ENCODE data around the gene FREY1.

The FREY1 gene

GRCh38 chr11:45927684-45928413, 20.8 kb upstream of the FREY1 start:
- no peak for DNase-seq

DNA sequence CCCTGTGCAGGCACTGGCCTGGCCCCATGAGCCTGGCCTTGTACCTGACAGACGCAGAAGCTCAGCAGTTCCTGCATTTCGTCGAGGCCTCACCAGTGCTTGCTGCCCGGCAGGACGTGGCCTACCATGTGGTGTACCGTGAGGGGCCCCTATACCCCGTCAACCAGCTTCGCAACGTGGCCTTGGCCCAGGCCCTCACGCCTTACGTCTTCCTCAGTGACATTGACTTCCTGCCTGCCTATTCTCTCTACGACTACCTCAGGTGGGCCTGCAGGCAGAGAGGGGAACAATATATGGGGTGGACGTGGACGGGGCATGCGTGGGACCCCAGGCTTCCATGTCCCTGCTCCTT, 20.2 kb upstream of the FREY1 start:
- no peak for DNase-seq

DNA sequence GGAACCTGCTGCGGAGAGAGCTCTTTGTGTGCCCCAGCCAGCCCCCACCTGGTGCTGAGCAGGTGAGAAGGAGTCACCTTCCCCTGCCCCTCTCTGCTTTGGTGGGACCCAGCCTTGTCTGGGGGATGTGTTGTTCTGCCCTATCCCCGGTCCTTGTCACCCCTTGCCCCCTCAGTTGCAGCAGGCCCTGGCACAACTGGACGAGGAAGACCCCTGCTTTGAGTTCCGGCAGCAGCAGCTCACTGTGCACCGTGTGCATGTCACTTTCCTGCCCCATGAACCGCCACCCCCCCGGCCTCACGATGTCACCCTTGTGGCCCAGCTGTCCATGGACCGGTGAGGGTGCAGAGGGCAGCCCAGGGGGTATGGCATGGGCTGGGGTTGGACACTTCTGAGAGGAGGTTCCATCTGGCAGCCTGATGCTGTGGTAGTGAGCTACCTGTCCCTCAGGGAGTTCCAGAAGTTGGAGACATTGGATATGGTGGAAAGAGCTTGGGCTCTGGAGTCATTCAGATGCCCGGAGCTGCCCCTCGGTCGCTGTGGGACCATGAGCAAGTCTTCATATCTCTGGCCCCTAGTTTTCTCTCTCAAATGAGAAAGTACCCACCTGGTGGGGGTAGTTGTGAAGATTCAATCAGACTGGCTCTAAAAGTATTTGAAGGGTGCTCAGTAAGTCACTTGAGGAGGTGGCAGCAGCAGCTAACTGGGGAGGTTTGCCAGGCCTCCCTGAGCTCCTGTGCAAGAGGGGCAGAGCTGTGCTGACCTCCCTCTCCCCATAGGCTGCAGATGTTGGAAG, 19.7 kb upstream of the FREY1 start:
- no peak for DNase-seq

DNA sequence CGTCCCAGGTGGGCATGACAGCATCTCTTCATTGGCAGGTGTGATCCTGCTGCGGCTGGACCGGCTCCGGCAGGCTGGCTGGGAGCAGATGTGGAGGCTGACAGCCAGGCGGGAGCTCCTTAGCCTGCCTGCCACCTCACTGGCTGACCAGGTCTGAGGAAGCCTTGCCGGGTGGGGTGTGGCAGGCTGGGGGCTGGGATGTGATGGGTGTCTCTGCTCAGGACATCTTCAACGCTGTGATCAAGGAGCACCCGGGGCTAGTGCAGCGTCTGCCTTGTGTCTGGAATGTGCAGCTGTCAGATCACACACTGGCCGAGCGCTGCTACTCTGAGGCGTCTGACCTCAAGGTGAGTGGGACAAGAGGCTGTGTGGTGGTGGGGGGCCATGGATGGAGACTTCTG, 18.9 kb upstream of the FREY1 start:
- DNase-seq, result no peak

- no peak for DNase-seq
These were observed 18.5 kb upstream of the FREY1 start for GRCh38 chr11:45925550-45925949.

- DNase-seq, result no peak
These were observed 17.9 kb upstream of the FREY1 start for GRCh38 chr11:45924927-45925326.

GRCh38 chr11:45924036-45924915, 17.2 kb upstream of the FREY1 start:
- no peak for DNase-seq

GRCh38 chr11:45922425-45923082, 15.5 kb upstream of the FREY1 start, which contains the start of gene LARGE2:
TSS of gene LARGE2 (plus strand) at chr11:45922656. CDS start at chr11:45922883, 227 bp downstream.
- no peak for DNase-seq

DNA sequence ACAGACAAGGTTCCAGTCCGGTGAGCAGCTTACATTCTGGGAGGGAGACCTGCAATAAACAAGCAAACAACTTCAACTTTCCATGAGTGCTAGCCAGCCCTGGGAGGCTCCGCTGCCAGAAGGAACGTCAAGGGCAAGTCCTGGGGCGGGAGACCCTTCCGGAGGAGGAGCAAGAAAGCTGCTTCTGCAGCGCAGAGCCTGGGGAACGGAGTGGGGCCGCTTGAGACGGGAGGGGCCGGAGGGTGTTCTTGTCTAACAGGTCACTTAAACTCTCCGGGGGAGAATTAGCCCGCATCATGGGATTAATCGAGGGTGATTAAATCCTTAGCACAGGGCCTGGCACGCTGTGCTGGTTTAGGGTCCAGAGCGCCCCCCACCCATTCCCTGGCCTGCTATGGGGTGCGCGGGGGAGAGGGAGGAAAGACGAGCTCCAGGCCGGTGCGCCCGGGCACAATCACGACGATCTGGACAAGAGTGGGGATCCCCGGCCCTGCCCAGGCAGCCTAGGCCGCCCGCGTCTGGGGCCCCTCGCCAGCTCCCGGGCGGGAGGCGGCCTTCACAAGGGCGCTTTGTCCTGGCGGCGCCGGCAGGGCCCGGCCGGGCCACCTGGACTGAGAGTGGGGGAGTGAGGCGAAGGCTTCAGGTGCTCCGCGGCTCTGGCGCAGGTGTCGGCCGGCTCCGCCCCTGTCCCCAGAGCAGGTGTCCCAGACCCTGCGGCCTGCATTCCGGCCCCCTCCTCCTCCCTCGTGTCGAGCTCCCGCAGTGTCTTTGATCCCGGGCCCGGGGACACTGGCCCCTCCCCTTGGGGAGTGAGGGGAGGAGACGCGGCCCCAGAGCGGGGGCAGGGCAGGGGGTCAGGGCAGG, 14.7 kb upstream of the FREY1 start:
- DNase-seq, result no peak

- DNase-seq, result no peak
These were observed 13.7 kb upstream of the FREY1 start for GRCh38 chr11:45920531-45921477.

GRCh38 chr11:45919806-45920530, 12.9 kb upstream of the FREY1 start:
- DNase-seq, result no peak

DNA sequence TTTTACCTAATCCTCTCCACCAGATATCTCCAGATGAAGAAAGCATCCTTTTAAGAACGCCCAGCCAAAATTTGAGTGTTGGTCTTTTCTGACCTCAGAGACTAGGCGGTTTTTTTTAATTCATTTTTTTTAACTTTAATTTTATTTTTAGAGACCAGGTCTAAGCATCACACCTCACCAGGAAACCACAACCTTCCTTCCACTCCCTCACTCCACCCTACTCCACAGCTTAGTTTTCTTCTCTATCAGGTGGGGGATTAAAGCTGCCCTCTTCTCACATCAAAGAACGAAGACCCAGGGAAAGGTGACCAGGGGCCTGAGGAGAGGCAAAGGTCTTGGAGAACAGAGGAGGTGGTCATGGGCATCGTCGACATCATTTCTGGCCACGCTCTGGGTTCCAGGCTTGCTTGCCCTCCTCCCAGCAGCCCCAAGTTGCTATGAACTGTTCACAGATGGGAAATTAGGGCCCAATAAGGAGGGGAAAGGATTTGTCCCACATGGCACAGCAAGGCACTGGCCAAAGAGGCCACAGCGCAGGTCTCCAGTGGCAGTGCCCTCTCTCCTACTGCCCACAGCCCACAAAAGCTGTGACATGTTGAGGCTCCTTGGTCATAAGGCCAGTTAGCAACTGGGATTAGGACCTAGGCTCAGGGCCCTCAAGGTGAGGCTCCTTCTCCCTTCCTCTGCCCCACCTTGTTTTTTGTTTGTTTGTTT, 12.0 kb upstream of the FREY1 start:
- DNase-seq, result no peak

- peak; percentile 37 for DNase-seq
These were observed 11.4 kb upstream of the FREY1 start for GRCh38 chr11:45918331-45918941.

GRCh38 chr11:45917623-45918330, 10.7 kb upstream of the FREY1 start, which contains the start of gene PEX16:
TSS of gene PEX16 (minus strand) at chr11:45917877. CDS start at chr11:45917811, 66 bp downstream.
- peak; percentile 87 for DNase-seq

DNA sequence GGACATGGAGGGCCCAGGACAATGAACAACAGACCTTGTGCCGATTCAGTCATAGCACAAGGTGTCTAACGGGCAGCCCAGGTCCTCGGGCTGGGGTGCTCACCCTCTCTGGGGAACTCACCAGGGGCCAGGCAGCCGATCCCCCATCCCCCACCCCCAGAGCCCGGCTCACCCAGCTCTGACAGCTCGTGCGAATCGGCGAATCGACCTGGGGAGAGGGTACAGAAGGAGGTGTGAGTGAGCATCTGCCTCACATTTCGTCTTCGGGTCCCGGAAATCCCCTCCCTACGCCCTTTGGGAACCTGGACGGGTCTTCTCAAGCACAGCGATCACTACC, 10.2 kb upstream of the FREY1 start:
- DNase-seq, result no peak

DNA sequence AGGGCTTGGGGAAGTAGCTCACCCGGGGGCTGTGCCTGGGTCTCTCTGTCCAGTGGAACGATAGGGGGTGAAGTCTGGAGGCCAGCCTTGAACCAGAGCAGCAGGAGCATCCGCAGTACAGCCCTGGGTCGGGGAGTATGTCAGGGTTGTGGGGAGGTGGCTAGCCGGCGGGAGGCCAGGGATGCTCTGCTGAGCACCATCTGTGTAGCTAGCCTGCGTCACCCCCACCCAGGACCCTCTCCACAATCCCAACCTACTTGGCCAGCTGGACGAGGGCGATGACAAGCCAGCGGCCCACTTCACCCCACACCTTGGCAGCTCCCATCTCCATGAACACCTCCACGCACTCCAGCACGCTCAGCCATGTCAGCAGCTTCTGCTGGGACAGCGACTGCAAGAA, 8.4 kb upstream of the FREY1 start:
- no peak for DNase-seq

- no peak for DNase-seq
These were observed 7.0 kb upstream of the FREY1 start for GRCh38 chr11:45913942-45914635.

Measured in KG1 (cell line).